GM12872 (cell line): ENCODE data around the gene MAGI2.

ENCODE experiments used
- CTCF ChIP-seq: IDR thresholded peaks from 3 replicates; pipeline ENCODE4 v1.5.1; 2011; ENCODE audit warnings: low read depth, mild to moderate bottlenecking, low read length, moderate library complexity; ENCODE audit not compliant: insufficient read depth

Gene MAGI2

GRCh38 chr7:78265486-78265885, 1188.0 kb downstream of the MAGI2 start:
- no peak for TF ChIP-seq CTCF

- no peak for TF ChIP-seq CTCF
Measured at GRCh38 chr7:78265071-78265470, 1188.4 kb downstream of the MAGI2 start.

GRCh38 chr7:78264105-78264504, 1189.4 kb downstream of the MAGI2 start:
- TF ChIP-seq CTCF, result no peak

- no peak for TF ChIP-seq CTCF
Measured at GRCh38 chr7:78261739-78262138, 1191.7 kb downstream of the MAGI2 start.

- no peak for TF ChIP-seq CTCF
Measured at GRCh38 chr7:78261302-78261701, 1192.2 kb downstream of the MAGI2 start.

GRCh38 chr7:78260826-78261225, 1192.6 kb downstream of the MAGI2 start:
- TF ChIP-seq CTCF, result no peak

- no peak for TF ChIP-seq CTCF
Measured at GRCh38 chr7:78254726-78255055, 1198.8 kb downstream of the MAGI2 start.

- TF ChIP-seq CTCF, result no peak
Measured at GRCh38 chr7:78253850-78254725, 1199.4 kb downstream of the MAGI2 start.
